Mesendoderm (in vitro differentiated cells): ENCODE measurements around the gene CDC42EP1.
"Not testable (repeated sequence)": the region's sequence is repeated elsewhere in the genome, so short reads cannot be mapped to it uniquely, and the experiment has no call there.

Experiments
- DNase-seq: peaks from one replicate; pipeline ENCODE4 v3.0.0; 2013
- H2AK5ac ChIP-seq: 2 replicates; pipeline ENCODE4 v1.6.1; 2013; ENCODE audit warnings: low read length, inconsistent platforms
- H2BK120ac ChIP-seq: 2 replicates; pipeline ENCODE4 v1.6.1; 2013; ENCODE audit warnings: low read depth, mild to moderate bottlenecking, low read length, moderate library complexity, mixed read lengths
- H2BK15ac ChIP-seq: replicated peaks from 2 replicates; pipeline ENCODE4 v1.6.1; 2013; ENCODE audit warnings: low read depth, mild to moderate bottlenecking, moderate library complexity
- H2BK5ac ChIP-seq: 2 replicates; pipeline ENCODE4 v1.6.1; 2013; ENCODE audit warnings: low read length, inconsistent platforms
- H3K18ac ChIP-seq: 2 replicates; pipeline ENCODE4 v1.6.1; 2013; ENCODE audit warnings: mild to moderate bottlenecking, low read length, mixed read lengths
- H3K23ac ChIP-seq: one replicate; pipeline ENCODE4 v1.6.1; 2013; ENCODE audit warnings: low read length
- H3K27ac ChIP-seq: 2 replicates; pipeline ENCODE4 v1.5.1; 2013; ENCODE audit warnings: low read depth, mild to moderate bottlenecking, inconsistent platforms, low read length, moderate library complexity
- H3K27me3 ChIP-seq: 2 replicates; pipeline ENCODE4 v1.6.1; 2013; ENCODE audit warnings: low read length, control low read depth, mild to moderate bottlenecking, inconsistent platforms; ENCODE audit not compliant: insufficient read depth, poor library complexity
- H3K36me3 ChIP-seq: 2 replicates; pipeline ENCODE4 v1.6.1; 2013; ENCODE audit warnings: low read length, inconsistent platforms; ENCODE audit not compliant: control insufficient read depth, insufficient read depth
- H3K4ac ChIP-seq: one replicate; pipeline ENCODE4 v1.6.1; 2013; ENCODE audit warnings: low read depth, mild to moderate bottlenecking, low read length, moderate library complexity
- H3K4me1 ChIP-seq: 2 replicates; pipeline ENCODE4 v1.6.1; 2013; ENCODE audit warnings: low read depth, low read length, inconsistent platforms; ENCODE audit not compliant: control insufficient read depth
- H3K4me2 ChIP-seq: 2 replicates; pipeline ENCODE4 v1.6.1; 2013; ENCODE audit warnings: low read length
- H3K4me3 ChIP-seq: 2 replicates; pipeline ENCODE4 v1.5.1; 2013; ENCODE audit warnings: mild to moderate bottlenecking, low read length
- H3K56ac ChIP-seq: one replicate; pipeline ENCODE4 v1.6.1; 2013; ENCODE audit warnings: low read length
- H3K79me1 ChIP-seq: 2 replicates; pipeline ENCODE4 v1.6.1; 2013; ENCODE audit warnings: low read length, inconsistent platforms
- H3K79me2 ChIP-seq: 2 replicates; pipeline ENCODE4 v1.6.1; 2013; ENCODE audit warnings: mild to moderate bottlenecking, low read length; ENCODE audit not compliant: control insufficient read depth, insufficient read depth
- H3K9ac ChIP-seq: 2 replicates; pipeline ENCODE4 v1.6.1; 2013; ENCODE audit warnings: low read length, inconsistent platforms
- H4K5ac ChIP-seq: one replicate; pipeline ENCODE4 v1.6.1; 2013; ENCODE audit warnings: low read length
- H4K8ac ChIP-seq: one replicate; pipeline ENCODE4 v1.6.1; 2013; ENCODE audit warnings: low read depth, mild to moderate bottlenecking, control low read depth, low read length, moderate library complexity
- WGBS: extraction: QIAGEN DNeasy Blood & Tissue Kit; methylation state at CpG from one replicate; pipeline ENCODE4 v1.1.7; 2013; ENCODE audit warnings: low lambda C conversion rate, missing lambda C conversion rate; ENCODE audit not compliant: insufficient coverage; ENCODE audit errors: extremely low coverage; 5-methylcytosine and 5-hydroxymethylcytosine counted together

CDC42EP1 gene

GRCh38 chr22:37538590-37539357 is 21.5 kb upstream of the CDC42EP1 start:
- H4K8ac ChIP-seq = no peak overlapping the region
- H3K4ac ChIP-seq = no peak overlapping the region
- no peaks in the 10 kb centered on the region for H3K79me2 ChIP-seq
- no peak overlapping the region for H3K23ac ChIP-seq
- H2BK120ac ChIP-seq = no peak overlapping the region
- H2AK5ac ChIP-seq = no peak overlapping the region
- no peaks in the 10 kb centered on the region for H3K36me3 ChIP-seq
- no peak overlapping the region for H3K4me2 ChIP-seq
- peak overlapping the region; percentile 34 for H3K56ac ChIP-seq
- no peaks in the 10 kb centered on the region for H3K27me3 ChIP-seq
- H3K18ac ChIP-seq = no peak overlapping the region
- no CpG with 5 or more reads among the region's 20 CpGs for WGBS
- H4K5ac ChIP-seq = no peak overlapping the region
- peak overlapping the region; percentile 3 for H3K9ac ChIP-seq
- no peak overlapping the region for H3K4me3 ChIP-seq
- H3K27ac ChIP-seq = no peak overlapping the region
- H3K79me1 ChIP-seq = no peaks in the 10 kb centered on the region
- DNase-seq = peak; percentile 96
- no peak overlapping the region for H2BK15ac ChIP-seq
- H2BK5ac ChIP-seq = no peak overlapping the region
- peaks cover 8% of the 10 kb centered on the region for H3K4me1 ChIP-seq

- H3K27me3 ChIP-seq, H3K4me2 ChIP-seq, H4K8ac ChIP-seq, H4K5ac ChIP-seq, H3K27ac ChIP-seq, H3K9ac ChIP-seq, DNase-seq, H2BK120ac ChIP-seq, H3K79me2 ChIP-seq, H3K4me3 ChIP-seq, H3K4me1 ChIP-seq, H3K79me1 ChIP-seq, H3K4ac ChIP-seq, H3K36me3 ChIP-seq, H3K56ac ChIP-seq, H2BK15ac ChIP-seq, H3K23ac ChIP-seq, H2BK5ac ChIP-seq, H3K18ac ChIP-seq, H2AK5ac ChIP-seq: not testable (repeated sequence)
- WGBS = no CpG with 5 or more reads among the region's 6 CpGs
Observed at GRCh38 chr22:37539790-37540189, 20.5 kb upstream of the CDC42EP1 start.

- not testable (repeated sequence) for H3K4me2 ChIP-seq, DNase-seq, H2BK15ac ChIP-seq, H2BK120ac ChIP-seq, H3K23ac ChIP-seq, H3K79me2 ChIP-seq, H3K4me3 ChIP-seq, H3K4ac ChIP-seq, H3K36me3 ChIP-seq, H3K79me1 ChIP-seq, H4K8ac ChIP-seq, H4K5ac ChIP-seq, H3K27me3 ChIP-seq
- H3K9ac ChIP-seq = peak overlapping the region; percentile 52
- peak overlapping the region; percentile 76 for H2AK5ac ChIP-seq
- peak overlapping the region; percentile 39 for H2BK5ac ChIP-seq
- H3K56ac ChIP-seq = peak overlapping the region; percentile 80
- WGBS = no CpG with 5 or more reads among the region's 4 CpGs
- peak overlapping the region; percentile 14 for H3K27ac ChIP-seq
- peak overlapping the region; percentile 32 for H3K18ac ChIP-seq
- peaks cover 16% of the 10 kb centered on the region for H3K4me1 ChIP-seq
Observed at GRCh38 chr22:37542416-37542815, 17.9 kb upstream of the CDC42EP1 start.

- no peak overlapping the region for H3K4ac ChIP-seq
- H3K9ac ChIP-seq = no peak overlapping the region
- no CpG with 5 or more reads among the region's 7 CpGs for WGBS
- H3K18ac ChIP-seq = no peak overlapping the region
- H3K4me2 ChIP-seq = no peak overlapping the region
- no peak overlapping the region for H2BK15ac ChIP-seq
- H2AK5ac ChIP-seq = peak overlapping the region; percentile 27
- no peak for DNase-seq
- no peaks in the 10 kb centered on the region for H3K27me3 ChIP-seq
- H3K4me1 ChIP-seq = peaks cover 16% of the 10 kb centered on the region
- no peaks in the 10 kb centered on the region for H3K79me1 ChIP-seq
- no peak overlapping the region for H4K5ac ChIP-seq
- H3K23ac ChIP-seq = no peak overlapping the region
- H3K27ac ChIP-seq = no peak overlapping the region
- no peaks in the 10 kb centered on the region for H3K79me2 ChIP-seq
- no peak overlapping the region for H2BK5ac ChIP-seq
- no peak overlapping the region for H2BK120ac ChIP-seq
- no peak overlapping the region for H3K4me3 ChIP-seq
- H3K36me3 ChIP-seq = no peaks in the 10 kb centered on the region
- peak overlapping the region; percentile 22 for H3K56ac ChIP-seq
- H4K8ac ChIP-seq = no peak overlapping the region
Observed at GRCh38 chr22:37542959-37543358, 17.3 kb upstream of the CDC42EP1 start.

- Histone ChIP-seq H3K4me3 (no peak overlapping the region), H3K79me2 (no peaks in the 10 kb centered on the region), H3K4me2 (peak overlapping the region; percentile 23), H3K27ac (peak overlapping the region; percentile 74), H4K5ac (no peak overlapping the region), H3K4ac (peak overlapping the region; percentile 39), H3K9ac (peak overlapping the region; percentile 79), H3K27me3 (no peaks in the 10 kb centered on the region), H3K23ac (no peak overlapping the region), H3K56ac (peak overlapping the region; percentile 95), H3K79me1 (no peaks in the 10 kb centered on the region), H3K18ac (peak overlapping the region; percentile 84), H3K36me3 (no peaks in the 10 kb centered on the region), H2BK120ac (peak overlapping the region; percentile 17), H4K8ac (no peak overlapping the region), H2BK5ac (peak overlapping the region; percentile 90), H3K4me1 (peaks cover 16% of the 10 kb centered on the region), H2BK15ac (peak overlapping the region; percentile 59), H2AK5ac (peak overlapping the region; percentile 85)
- DNase-seq = peak; percentile 96
- no CpG with 5 or more reads among the region's 11 CpGs for WGBS
Observed at GRCh38 chr22:37544955-37545702, 15.2 kb upstream of the CDC42EP1 start.
